BLaER1 (cell line): ENCODE measurements around the gene GLCCI1.

ENCODE experiments used
- H3K27ac ChIP-seq: shearing (Covaris generic); formaldehyde crosslinking; 2 replicates; pipeline ENCODE4 v1.8.1; 2022
- H3K27me3 ChIP-seq: shearing (Covaris generic); formaldehyde crosslinking; 2 replicates; pipeline ENCODE4 v1.8.1; 2022
- H3K36me3 ChIP-seq: shearing (Covaris generic); formaldehyde crosslinking; 2 replicates; pipeline ENCODE4 v1.8.1; 2022
- H3K4me1 ChIP-seq: shearing (Covaris generic); formaldehyde crosslinking; 2 replicates; pipeline ENCODE4 v1.8.1; 2022
- H3K4me2 ChIP-seq: shearing (Covaris generic); formaldehyde crosslinking; 2 replicates; pipeline ENCODE4 v1.8.1; 2022
- H3K4me3 ChIP-seq: shearing (Covaris generic); formaldehyde crosslinking; 2 replicates; pipeline ENCODE4 v1.8.1; 2022
- H3K9ac ChIP-seq: shearing (Covaris generic); formaldehyde crosslinking; 2 replicates; pipeline ENCODE4 v1.8.1; 2022
- H3K9me3 ChIP-seq: shearing (Covaris generic); formaldehyde crosslinking; 2 replicates; pipeline ENCODE4 v1.8.1; 2022
- H4K20me1 ChIP-seq: shearing (Covaris generic); formaldehyde crosslinking; 2 replicates; pipeline ENCODE4 v1.8.1; 2022
- Cebpa-rat ChIP-seq: shearing (Covaris generic); IDR thresholded peaks from 2 replicates; pipeline ENCODE4 v1.8.1; 2022

The GLCCI1 gene

GRCh38 chr7:8003077-8003476 lies 34.5 kb downstream of the GLCCI1 start:
- H4K20me1 ChIP-seq = no peaks in the 10 kb centered on the region
- H3K4me1 ChIP-seq = no peaks in the 10 kb centered on the region
- peaks cover 17% of the 10 kb centered on the region for H3K9me3 ChIP-seq
- H3K27me3 ChIP-seq = no peaks in the 10 kb centered on the region
- H3K4me2 ChIP-seq = no peak overlapping the region
- no peak overlapping the region for H3K27ac ChIP-seq
- TF ChIP-seq Cebpa-rat = no peak
- peaks cover 44% of the 10 kb centered on the region for H3K36me3 ChIP-seq
- H3K9ac ChIP-seq = no peak overlapping the region
- H3K4me3 ChIP-seq = no peak overlapping the region

GRCh38 chr7:8005279-8005678 lies 36.7 kb downstream of the GLCCI1 start:
- Histone ChIP-seq H3K9me3 (peaks cover 3% of the 10 kb centered on the region; the same call in 1 of the 2 replicates), H4K20me1 (no peaks in the 10 kb centered on the region), H3K36me3 (peaks cover 43% of the 10 kb centered on the region), H3K4me3 (no peak overlapping the region), H3K27me3 (no peaks in the 10 kb centered on the region), H3K9ac (no peak overlapping the region), H3K27ac (no peak overlapping the region), H3K4me2 (no peak overlapping the region), H3K4me1 (no peaks in the 10 kb centered on the region)
- no peak for TF ChIP-seq Cebpa-rat

GRCh38 chr7:8014399-8014798 lies 45.8 kb downstream of the GLCCI1 start:
- TF ChIP-seq Cebpa-rat = no peak
- Histone ChIP-seq H3K27ac (no peak overlapping the region), H4K20me1 (no peaks in the 10 kb centered on the region), H3K27me3 (no peaks in the 10 kb centered on the region), H3K36me3 (peaks cover 28% of the 10 kb centered on the region), H3K9ac (no peak overlapping the region), H3K4me3 (no peak overlapping the region), H3K4me1 (peaks cover 13% of the 10 kb centered on the region), H3K9me3 (peaks cover 4% of the 10 kb centered on the region), H3K4me2 (no peak overlapping the region; the same call in 1 of the 2 replicates)

- H4K20me1 ChIP-seq = no peaks in the 10 kb centered on the region
- H3K9me3 ChIP-seq = peaks cover 4% of the 10 kb centered on the region
- H3K27me3 ChIP-seq = no peaks in the 10 kb centered on the region
- H3K4me3 ChIP-seq = no peak overlapping the region
- H3K4me1 ChIP-seq = peaks cover 13% of the 10 kb centered on the region
- H3K36me3 ChIP-seq = peaks cover 32% of the 10 kb centered on the region
- H3K27ac ChIP-seq = no peak overlapping the region
- no peak for TF ChIP-seq Cebpa-rat
- no peak overlapping the region for H3K9ac ChIP-seq
- peak overlapping the region; percentile 24; the same call in 1 of the 2 replicates for H3K4me2 ChIP-seq
Measured at GRCh38 chr7:8015100-8015745, 46.6 kb downstream of the GLCCI1 start.

- H4K20me1 ChIP-seq = no peaks in the 10 kb centered on the region
- H3K9ac ChIP-seq = no peak overlapping the region
- peaks cover 32% of the 10 kb centered on the region for H3K36me3 ChIP-seq
- TF ChIP-seq Cebpa-rat = no peak
- peaks cover 4% of the 10 kb centered on the region for H3K9me3 ChIP-seq
- no peak overlapping the region for H3K4me2 ChIP-seq
- peaks cover 13% of the 10 kb centered on the region for H3K4me1 ChIP-seq
- H3K4me3 ChIP-seq = no peak overlapping the region
- no peaks in the 10 kb centered on the region for H3K27me3 ChIP-seq
- no peak overlapping the region for H3K27ac ChIP-seq
Measured at GRCh38 chr7:8015746-8016120, 47.1 kb downstream of the GLCCI1 start.

GRCh38 chr7:8017423-8017822 lies 48.8 kb downstream of the GLCCI1 start:
- no peak overlapping the region for H3K27ac ChIP-seq
- no peak overlapping the region for H3K9ac ChIP-seq
- no peak for TF ChIP-seq Cebpa-rat
- H3K9me3 ChIP-seq = peaks cover 4% of the 10 kb centered on the region; the same call in 1 of the 2 replicates
- no peak overlapping the region for H3K4me3 ChIP-seq
- peaks cover 20% of the 10 kb centered on the region; the same call in 1 of the 2 replicates for H3K36me3 ChIP-seq
- H3K4me2 ChIP-seq = no peak overlapping the region
- H4K20me1 ChIP-seq = no peaks in the 10 kb centered on the region
- H3K4me1 ChIP-seq = peaks cover 13% of the 10 kb centered on the region
- no peaks in the 10 kb centered on the region for H3K27me3 ChIP-seq

GRCh38 chr7:8018961-8019360 lies 50.4 kb downstream of the GLCCI1 start:
- peaks cover 13% of the 10 kb centered on the region for H3K4me1 ChIP-seq
- TF ChIP-seq Cebpa-rat = no peak
- H3K4me2 ChIP-seq = no peak overlapping the region
- H3K27ac ChIP-seq = no peak overlapping the region
- peaks cover 14% of the 10 kb centered on the region for H3K9me3 ChIP-seq
- no peak overlapping the region for H3K4me3 ChIP-seq
- no peaks in the 10 kb centered on the region for H4K20me1 ChIP-seq
- H3K27me3 ChIP-seq = no peaks in the 10 kb centered on the region
- H3K9ac ChIP-seq = no peak overlapping the region
- H3K36me3 ChIP-seq = peaks cover 29% of the 10 kb centered on the region

- no peak overlapping the region for H3K4me3 ChIP-seq
- no peaks in the 10 kb centered on the region for H3K4me1 ChIP-seq
- H3K27me3 ChIP-seq = no peaks in the 10 kb centered on the region
- peaks cover 44% of the 10 kb centered on the region for H3K9me3 ChIP-seq
- no peaks in the 10 kb centered on the region for H4K20me1 ChIP-seq
- H3K9ac ChIP-seq = no peak overlapping the region
- no peak overlapping the region for H3K27ac ChIP-seq
- no peak overlapping the region for H3K4me2 ChIP-seq
- no peak for TF ChIP-seq Cebpa-rat
- H3K36me3 ChIP-seq = peaks cover 55% of the 10 kb centered on the region
Measured at GRCh38 chr7:8022628-8023027, 54.0 kb downstream of the GLCCI1 start.

- Histone ChIP-seq H3K36me3 (peaks cover 32% of the 10 kb centered on the region), H3K9me3 (peaks cover 17% of the 10 kb centered on the region), H3K27ac (no peak overlapping the region), H3K9ac (no peak overlapping the region), H3K27me3 (no peaks in the 10 kb centered on the region), H4K20me1 (no peaks in the 10 kb centered on the region), H3K4me2 (no peak overlapping the region), H3K4me1 (no peaks in the 10 kb centered on the region), H3K4me3 (no peak overlapping the region)
- TF ChIP-seq Cebpa-rat = no peak
Measured at GRCh38 chr7:8035192-8035591, 66.6 kb downstream of the GLCCI1 start.

GRCh38 chr7:8035647-8036518 lies 67.3 kb downstream of the GLCCI1 start:
- no peak for TF ChIP-seq Cebpa-rat
- Histone ChIP-seq H3K4me1 (no peaks in the 10 kb centered on the region), H3K27me3 (no peaks in the 10 kb centered on the region), H3K9me3 (peaks cover 17% of the 10 kb centered on the region), H3K9ac (no peak overlapping the region), H3K36me3 (peaks cover 32% of the 10 kb centered on the region), H3K27ac (no peak overlapping the region), H3K4me2 (no peak overlapping the region), H4K20me1 (no peaks in the 10 kb centered on the region), H3K4me3 (no peak overlapping the region)
